ENCODE data around the gene INMT. TPM values are rescaled to one million over a fixed set of nuclear protein-coding genes. Genes with fewer than 3 reads are reported as not detected.
"Not testable (repeated sequence)": the region's sequence is repeated elsewhere in the genome, so short reads cannot be mapped to it uniquely, and the experiment has no call there.

INMT gene
- total and polyA plus RNA-seq, 8 donors: 8.9 to 164 (median 21.6) TPM

- Histone ChIP-seq H3K9me3 (peaks cover 0 to 34% of the 10 kb centered on the region in 2 donors), H3K36me3 (no peaks in the 10 kb centered on the region), H3K27me3 (no peaks in the 10 kb centered on the region), H3K4me3 (no peak overlapping the region), H3K27ac (no peak overlapping the region), H3K4me1 (no peaks in the 10 kb centered on the region)
- intact Hi-C loops (cut with DNase I): no loop called here
- DNase-seq (no peak), ATAC-seq (no peak)
- TF ChIP-seq, protein P1, sequence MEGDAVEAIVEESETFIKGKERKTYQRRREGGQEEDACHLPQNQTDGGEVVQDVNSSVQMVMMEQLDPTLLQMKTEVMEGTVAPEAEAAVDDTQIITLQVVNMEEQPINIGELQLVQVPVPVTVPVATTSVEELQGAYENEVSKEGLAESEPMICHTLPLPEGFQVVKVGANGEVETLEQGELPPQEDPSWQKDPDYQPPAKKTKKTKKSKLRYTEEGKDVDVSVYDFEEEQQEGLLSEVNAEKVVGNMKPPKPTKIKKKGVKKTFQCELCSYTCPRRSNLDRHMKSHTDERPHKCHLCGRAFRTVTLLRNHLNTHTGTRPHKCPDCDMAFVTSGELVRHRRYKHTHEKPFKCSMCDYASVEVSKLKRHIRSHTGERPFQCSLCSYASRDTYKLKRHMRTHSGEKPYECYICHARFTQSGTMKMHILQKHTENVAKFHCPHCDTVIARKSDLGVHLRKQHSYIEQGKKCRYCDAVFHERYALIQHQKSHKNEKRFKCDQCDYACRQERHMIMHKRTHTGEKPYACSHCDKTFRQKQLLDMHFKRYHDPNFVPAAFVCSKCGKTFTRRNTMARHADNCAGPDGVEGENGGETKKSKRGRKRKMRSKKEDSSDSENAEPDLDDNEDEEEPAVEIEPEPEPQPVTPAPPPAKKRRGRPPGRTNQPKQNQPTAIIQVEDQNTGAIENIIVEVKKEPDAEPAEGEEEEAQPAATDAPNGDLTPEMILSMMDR (IDR thresholded peaks at IDR 0.05): no peak
Observed at GRCh38 chr7:30717181-30717580, 34.8 kb upstream of the INMT start.

DNA sequence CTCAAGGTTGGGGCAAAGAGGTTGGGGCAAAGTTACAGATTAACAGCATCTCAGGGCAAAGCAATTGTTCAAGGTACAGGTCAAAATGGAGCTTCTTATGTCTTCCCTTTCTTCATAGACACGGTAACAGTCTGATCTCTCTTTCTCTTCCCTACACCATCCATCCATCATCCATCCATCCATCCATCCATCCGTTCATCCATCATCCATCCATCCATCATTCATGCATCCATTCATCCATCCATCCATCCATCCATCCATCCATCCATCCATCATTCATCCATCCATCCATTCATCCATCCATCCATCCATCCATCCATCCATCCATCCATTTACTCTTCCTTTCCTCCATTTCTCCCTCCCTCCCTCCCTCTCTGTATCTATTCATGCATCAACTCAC, 32.5 kb upstream of the INMT start:
- H3K4me1 ChIP-seq; H3K27ac ChIP-seq; DNase-seq; intact Hi-C loops (cut with DNase I); H3K27me3 ChIP-seq; H3K36me3 ChIP-seq; H3K4me3 ChIP-seq; ATAC-seq: not testable (repeated sequence)
- H3K9me3 ChIP-seq: peaks cover 0 to 34% of the 10 kb centered on the region in 2 donors

DNA sequence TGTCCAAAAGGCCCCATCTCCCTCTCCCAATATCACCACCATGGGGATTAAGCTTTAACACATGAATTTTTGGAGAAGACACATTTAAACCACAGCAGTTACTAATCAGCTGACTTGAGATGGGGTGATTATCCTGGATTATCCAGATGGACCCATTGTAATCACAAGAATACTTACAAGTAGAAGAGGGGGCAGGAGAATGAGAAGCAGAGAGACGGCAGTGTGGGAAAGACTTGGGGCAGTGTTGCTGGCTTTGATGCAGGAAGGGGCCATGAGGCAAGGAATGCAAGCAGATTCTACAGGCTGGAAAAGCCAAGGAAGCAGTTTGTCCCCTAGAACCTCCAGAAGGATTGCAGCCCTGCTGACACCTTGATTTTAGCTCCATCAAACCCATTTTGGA, 30.7 kb upstream of the INMT start:
- TF ChIP-seq, protein P1 (IDR thresholded peaks at IDR 0.05): no peak
- H3K4me1 ChIP-seq: no peaks in the 10 kb centered on the region
- no peaks in the 10 kb centered on the region for H3K27me3 ChIP-seq
- H3K4me3 ChIP-seq: no peak overlapping the region
- peaks cover 0 to 34% of the 10 kb centered on the region in 2 donors for H3K9me3 ChIP-seq
- no peak overlapping the region for H3K27ac ChIP-seq
- DNase-seq (no peak), ATAC-seq (no peak)
- H3K36me3 ChIP-seq: no peaks in the 10 kb centered on the region
- intact Hi-C loops (cut with DNase I): no loop called here

DNA sequence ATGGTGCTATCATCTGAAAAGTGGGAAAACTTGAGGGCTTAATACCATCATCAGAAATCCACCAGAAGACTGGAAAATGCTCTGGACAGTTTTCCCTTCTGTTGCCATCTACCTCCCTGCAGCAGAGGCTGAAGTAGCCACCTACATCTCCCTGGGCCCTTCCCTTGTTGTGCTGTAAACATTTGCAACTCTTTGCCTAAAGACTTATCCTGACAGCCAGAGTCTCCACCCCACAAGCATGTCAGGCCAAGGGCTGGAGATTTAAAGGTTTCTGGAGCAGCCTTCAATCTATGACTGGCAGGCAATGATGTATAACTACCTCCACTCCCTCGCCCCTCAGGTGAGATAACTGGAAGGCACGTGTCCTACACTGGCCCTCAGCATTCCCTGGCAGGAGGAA, 29.7 kb upstream of the INMT start:
- Histone ChIP-seq H3K9me3 (peaks cover 0 to 25% of the 10 kb centered on the region in 2 donors), H3K27me3 (no peaks in the 10 kb centered on the region), H3K27ac (no peak overlapping the region), H3K4me3 (no peak overlapping the region), H3K36me3 (no peaks in the 10 kb centered on the region), H3K4me1 (no peaks in the 10 kb centered on the region)
- intact Hi-C loops (cut with DNase I): no loop called here
- DNase-seq: no peak
- no peak for ATAC-seq
- TF ChIP-seq, protein P1 (IDR thresholded peaks at IDR 0.05): no peak

- no peak for ATAC-seq
- intact Hi-C loops (cut with DNase I): no loop called here
- no peak overlapping the region for H3K27ac ChIP-seq
Observed at GRCh38 chr7:30722671-30723070, 29.3 kb upstream of the INMT start.

GRCh38 chr7:30723776-30724175, 28.2 kb upstream of the INMT start:
- H3K27me3 ChIP-seq: no peaks in the 10 kb centered on the region
- DNase-seq (no peak), ATAC-seq (no peak)
- TF ChIP-seq, protein P1 (IDR thresholded peaks at IDR 0.05): no peak
- no peaks in the 10 kb centered on the region for H3K36me3 ChIP-seq
- H3K4me1 ChIP-seq: no peaks in the 10 kb centered on the region
- H3K27ac ChIP-seq: no peak overlapping the region
- H3K4me3 ChIP-seq: no peak overlapping the region
- peaks cover 0 to 10% of the 10 kb centered on the region in 2 donors for H3K9me3 ChIP-seq
- intact Hi-C loops (cut with DNase I): no loop called here

More at GRCh38 chr7:30722671-30723070, 29.3 kb upstream of the INMT start:
- H3K36me3 ChIP-seq: no peaks in the 10 kb centered on the region
- TF ChIP-seq, protein P1 (IDR thresholded peaks at IDR 0.05): no peak
- H3K27me3 ChIP-seq: no peaks in the 10 kb centered on the region
- no peak overlapping the region for H3K4me3 ChIP-seq
- H3K9me3 ChIP-seq: peaks cover 0 to 21% of the 10 kb centered on the region in 2 donors
- no peak for DNase-seq
- H3K4me1 ChIP-seq: no peaks in the 10 kb centered on the region

Measured in left lung (tissue), 10 donors.